Activated naive CD4-positive, alpha-beta T cell treated with anti-CD3 and anti-CD28 coated beads, Interleukin-2, amount 50 U/mL, for 72 hours (primary cell): Measurements from ENCODE around the gene FLYWCH1. TPM values are rescaled to one million over a fixed set of nuclear protein-coding genes. Genes with fewer than 3 reads are reported as not detected.
A peak's percentile ranks its signal among the peaks of the same experiment; 100 is the strongest.

Source experiments
- ATAC-seq, 2 donors: fragments of 150-1000 bp; cut with Tn5 transposase; 2 replicates each; pipeline ENCODE4 v1.10.0; 2021; ENCODE audit warnings: mild to moderate bottlenecking in 2 of 2, moderate library complexity in 2 of 2
- DNase-seq, 2 donors: peaks; one replicate each; pipeline ENCODE4 v3.0.0; 2021 to 2022; ENCODE audit warnings: low spot score in 2 of 2
- H3K27ac Mint-ChIP-seq, 2 donors: one replicate each; pipeline ENCODE4 v1.8.0; 2022; ENCODE audit warnings: mild to moderate bottlenecking in 2 of 2, mixed read lengths in 2 of 2
- H3K36me3 Mint-ChIP-seq, 2 donors: one replicate each; pipeline ENCODE4 v1.8.0; 2022; ENCODE audit warnings: mixed read lengths in 2 of 2
- H3K9me3 Mint-ChIP-seq, 2 donors: one replicate each; pipeline ENCODE4 v1.8.0; 2022; ENCODE audit warnings: mixed read lengths in 2 of 2
- total RNA-seq, 2 donors: library from RNA; stranded (reverse); gene quantifications; one replicate each; pipeline ENCODE4 v1.2.3, GENCODE V29; 2022

The FLYWCH1 gene
- total RNA-seq, 2 donors from 2014 or later, result 28.8 to 55.4 TPM

DNA sequence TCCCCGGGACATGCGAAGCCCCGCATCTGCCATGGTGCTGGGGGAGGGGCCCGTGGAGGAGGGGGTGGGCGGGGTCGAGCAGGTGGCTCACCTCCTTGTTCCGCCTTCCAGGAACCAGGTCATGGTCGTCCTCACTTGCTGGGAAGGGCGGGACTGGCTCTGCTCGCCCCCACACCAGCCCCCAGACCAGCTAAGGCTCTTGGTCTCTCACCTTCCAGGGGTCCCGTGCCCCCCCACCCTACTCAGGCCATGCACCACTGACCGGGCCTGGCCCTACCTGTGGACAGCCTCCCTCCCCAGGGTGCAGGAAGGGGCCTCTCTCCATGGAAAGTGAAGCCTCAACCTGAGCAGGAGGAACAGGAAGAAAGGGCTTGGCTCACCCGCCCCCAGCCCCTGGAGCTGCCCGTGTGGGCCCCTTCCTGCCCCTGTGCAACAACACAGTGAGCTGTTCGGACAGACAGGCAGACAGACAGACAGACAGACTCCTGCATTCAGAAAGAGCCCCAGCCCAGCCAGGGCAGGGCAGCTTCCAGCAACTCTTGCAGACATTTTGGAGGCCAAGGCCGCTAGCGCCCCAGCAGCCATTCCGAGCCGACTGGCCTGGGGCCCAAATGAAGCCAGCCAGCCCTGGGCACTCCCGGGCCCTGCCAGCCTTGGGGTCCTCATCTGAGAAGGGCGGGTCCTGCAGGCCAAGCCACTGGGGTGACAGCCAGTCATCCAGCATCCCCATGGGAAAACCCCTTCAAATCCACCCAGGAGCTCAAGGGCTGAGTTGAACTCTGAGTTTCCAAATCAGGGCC, 44.2 kb downstream of the FLYWCH1 start:
- DNase-seq (no peak), ATAC-seq (peak; percentile 25 to 39)
- Mint-ChIP-seq H3K27ac (no peak overlapping the region), H3K36me3 (no peaks in the 10 kb centered on the region), H3K9me3 (no peaks in the 10 kb centered on the region)

DNA sequence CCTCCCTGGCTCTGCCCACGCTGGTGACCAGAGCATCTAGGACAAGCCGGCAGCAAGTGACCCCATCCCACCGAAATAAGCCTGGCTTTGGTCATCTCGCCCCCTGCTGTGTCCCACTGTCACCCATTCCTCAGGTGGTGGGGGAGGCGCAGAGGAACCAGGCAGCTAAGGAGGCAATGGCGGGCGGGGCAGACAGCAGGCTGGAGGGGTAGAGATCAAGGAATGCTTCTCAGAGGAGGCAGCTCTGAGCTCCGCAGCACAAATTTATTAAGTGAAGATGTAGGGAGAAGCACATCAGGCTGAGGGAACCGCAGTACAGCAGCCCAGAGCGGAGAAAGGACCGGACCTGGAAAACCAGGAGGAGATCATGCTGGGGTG, 44.8 kb downstream of the FLYWCH1 start:
- no peaks in the 10 kb centered on the region for H3K9me3 Mint-ChIP-seq
- no peak overlapping the region for H3K27ac Mint-ChIP-seq
- no peak for DNase-seq
- no peaks in the 10 kb centered on the region for H3K36me3 Mint-ChIP-seq
- ATAC-seq, result no peak

DNA sequence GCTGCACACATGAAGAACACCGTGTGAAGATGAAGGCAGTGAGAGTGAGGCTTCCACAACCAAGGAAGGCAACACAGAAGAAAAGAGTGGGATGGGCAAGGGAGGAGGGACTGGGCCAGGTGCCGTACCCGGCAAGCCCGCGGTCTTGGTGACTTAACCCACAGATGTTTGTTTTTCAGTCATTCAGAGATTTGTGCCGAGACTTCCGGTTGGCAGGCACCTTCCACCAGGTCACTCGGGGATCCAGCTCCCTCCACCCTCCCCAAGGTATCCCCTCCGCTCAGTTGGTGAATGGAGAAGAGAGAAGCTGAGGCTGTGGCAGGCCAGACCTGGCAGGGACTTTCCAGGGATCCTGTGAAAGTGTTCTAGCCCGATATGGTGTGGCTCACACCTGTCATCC, 47.5 kb downstream of the FLYWCH1 start:
- ATAC-seq (no peak), DNase-seq (no peak)
- H3K36me3 Mint-ChIP-seq, result no peaks in the 10 kb centered on the region
- no peaks in the 10 kb centered on the region for H3K9me3 Mint-ChIP-seq
- no peak overlapping the region for H3K27ac Mint-ChIP-seq

DNA sequence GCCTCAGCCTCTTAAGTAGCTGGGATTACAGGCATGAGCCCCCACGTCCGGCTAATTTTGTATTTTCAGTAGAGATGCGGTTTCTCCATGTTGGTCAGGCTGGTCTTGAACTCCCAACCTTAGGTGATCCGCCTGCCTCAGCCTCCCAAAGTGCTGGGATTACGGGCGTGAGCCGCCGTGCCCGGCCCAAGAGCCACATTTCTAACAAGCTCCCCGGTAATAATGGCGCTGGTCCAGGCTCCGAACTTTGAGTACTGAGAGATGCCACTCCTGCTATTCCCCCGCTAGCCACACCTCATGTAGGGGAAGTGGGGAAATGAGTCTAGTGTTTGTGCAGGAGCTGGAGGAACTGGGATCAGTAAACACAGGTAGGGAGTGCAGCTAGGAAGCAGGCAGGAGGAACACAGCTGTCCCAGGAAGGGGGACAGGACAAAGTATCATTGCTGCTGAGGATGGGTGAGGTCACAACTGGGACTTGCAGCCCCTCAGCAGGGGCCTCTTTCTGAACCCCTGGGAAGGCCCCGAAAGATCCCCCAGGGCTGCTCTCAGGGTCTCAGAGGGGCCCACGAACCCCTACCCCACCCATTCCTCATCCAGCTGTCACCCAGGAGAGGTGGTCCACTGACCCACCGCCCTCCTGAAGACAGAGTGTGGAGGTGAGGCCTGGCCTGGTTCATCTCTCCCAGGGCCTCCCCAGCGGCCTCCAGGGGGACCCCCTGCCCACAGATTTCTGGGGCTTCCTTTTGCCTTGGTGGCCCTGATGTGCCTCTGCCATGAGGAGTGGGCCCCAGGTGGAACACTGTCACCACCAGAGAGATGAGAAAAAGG, 48.7 kb downstream of the FLYWCH1 start:
- DNase-seq (no peak), ATAC-seq (no peak)
- no peak overlapping the region for H3K27ac Mint-ChIP-seq
- H3K9me3 Mint-ChIP-seq, result no peaks in the 10 kb centered on the region
- no peaks in the 10 kb centered on the region for H3K36me3 Mint-ChIP-seq

DNA sequence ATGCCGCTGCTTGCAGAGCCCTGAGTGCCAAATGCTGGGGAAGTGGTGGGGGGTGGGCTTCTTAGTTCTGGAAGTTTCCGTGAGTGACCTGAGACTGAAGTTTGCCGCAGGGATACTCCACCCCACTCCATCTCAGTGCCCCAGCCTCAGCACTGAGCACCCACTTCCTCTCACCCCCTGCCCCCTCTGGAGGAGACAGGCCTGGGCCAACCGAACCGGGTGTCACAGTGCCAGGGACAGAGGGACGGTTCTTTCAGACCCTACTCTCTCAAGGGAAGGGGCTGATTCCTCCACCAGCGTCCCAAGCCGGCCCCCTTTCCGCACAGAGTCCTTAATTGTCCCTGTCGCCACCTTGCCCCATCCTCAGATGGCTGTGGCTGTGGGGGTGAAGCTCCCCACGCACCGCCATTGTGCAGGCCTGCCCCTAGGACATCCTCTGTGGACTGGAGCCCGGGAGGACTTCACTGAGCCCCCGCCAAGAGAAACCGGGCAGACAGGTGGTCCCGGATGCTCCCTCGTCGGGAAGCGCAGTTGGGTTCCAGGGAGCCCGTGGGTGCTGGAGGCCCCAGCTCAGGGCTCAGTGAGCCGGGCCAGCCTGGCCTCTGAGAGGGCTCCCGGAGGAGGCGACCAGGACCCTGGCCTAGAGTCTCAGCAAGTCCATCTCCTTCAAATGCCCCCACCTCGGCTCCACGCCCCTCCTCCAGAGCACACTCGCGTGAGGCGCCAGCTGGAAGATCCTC, 50.8 kb downstream of the FLYWCH1 start:
- no peak for ATAC-seq
- H3K27ac Mint-ChIP-seq, result no peak overlapping the region
- no peaks in the 10 kb centered on the region for H3K36me3 Mint-ChIP-seq
- no peaks in the 10 kb centered on the region for H3K9me3 Mint-ChIP-seq
- DNase-seq, result no peak

DNA sequence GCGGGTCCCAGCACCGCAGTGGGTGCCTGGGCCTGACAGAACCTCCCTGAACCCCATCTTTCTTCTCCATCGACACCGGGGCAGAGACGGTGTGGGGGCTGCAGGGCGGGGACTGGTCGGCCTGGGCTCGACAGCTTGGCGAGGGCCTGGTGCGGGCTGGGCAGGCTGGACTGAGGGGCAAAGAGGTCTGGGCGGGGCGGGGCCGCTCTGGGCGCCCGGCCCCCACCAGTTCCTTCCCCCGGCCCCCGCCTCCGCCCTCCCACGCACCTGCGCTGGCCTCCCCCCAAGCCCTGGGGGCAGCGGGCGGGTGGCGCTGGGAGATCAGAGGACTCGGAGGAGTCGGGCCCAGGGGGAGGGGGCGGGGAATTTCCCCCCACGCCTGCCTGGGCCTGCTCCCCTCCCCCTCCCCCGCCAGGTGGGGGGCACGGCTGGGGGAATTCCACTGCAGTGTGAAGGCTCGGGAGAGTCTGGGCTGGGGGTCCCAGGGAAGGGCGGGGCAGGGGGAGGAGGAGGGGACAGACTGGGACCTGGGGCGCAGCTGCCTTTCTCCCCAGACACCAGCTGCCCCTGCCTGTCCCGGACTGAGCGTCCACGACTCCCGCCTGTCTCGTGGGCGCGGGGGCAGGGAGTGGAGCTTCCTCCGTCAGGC, 51.5 kb downstream of the FLYWCH1 start:
- DNase-seq (no peak), ATAC-seq (no peak)
- H3K9me3 Mint-ChIP-seq, result no peaks in the 10 kb centered on the region
- no peak overlapping the region for H3K27ac Mint-ChIP-seq
- peaks cover 0 to 4% of the 10 kb centered on the region in 2 donors for H3K36me3 Mint-ChIP-seq

DNA sequence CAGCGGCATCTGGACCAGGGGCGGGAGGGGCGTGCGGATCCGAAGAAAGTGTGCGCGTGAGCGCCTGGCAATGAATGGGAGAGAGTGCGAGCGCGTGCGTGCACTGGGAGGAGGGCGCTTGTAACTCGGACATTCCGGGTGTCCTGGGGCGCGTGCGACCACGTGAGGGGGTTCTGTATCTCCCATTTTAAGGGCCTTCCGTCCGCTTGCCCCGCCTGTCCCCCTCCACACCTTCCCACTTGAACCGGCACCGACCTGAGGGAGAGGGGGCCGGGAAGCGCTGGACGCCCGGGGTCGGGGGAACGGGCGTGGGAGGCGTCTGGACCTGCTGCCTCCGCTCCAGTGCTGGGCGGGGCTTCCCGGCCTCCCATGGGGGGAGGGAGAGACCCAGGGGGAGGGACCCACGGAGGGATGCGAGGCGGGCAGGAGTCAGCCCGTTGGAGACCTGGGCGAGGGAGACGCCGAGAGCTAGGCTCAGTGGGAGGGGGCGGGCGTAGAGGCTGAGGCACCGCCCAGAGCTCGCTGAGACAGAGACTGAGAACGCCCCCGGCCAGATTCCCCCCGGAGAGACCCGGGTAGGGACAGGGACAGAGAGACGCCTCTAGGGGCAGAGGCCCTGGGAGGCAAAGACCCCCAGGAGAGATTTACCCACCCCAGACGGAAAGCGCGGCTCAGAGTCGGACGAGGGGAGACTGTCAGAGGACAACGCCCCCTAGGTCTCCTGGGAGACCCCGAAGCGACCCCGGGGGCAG, 52.2 kb downstream of the FLYWCH1 start, which contains the start of gene KREMEN2:
Gene KREMEN2, plus strand, starts transcription at position 553 of the 752 bp plus-strand sequence. CDS start 246 bp downstream, outside the sequence.
- Mint-ChIP-seq H3K9me3 (no peaks in the 10 kb centered on the region), H3K27ac (no peak within 1 kb of the TSS), H3K36me3 (peaks cover 0 to 8% of the 10 kb centered on the region in 2 donors)
- ATAC-seq (peak in 1 of 2 donors; percentile 16), DNase-seq (peak; percentile 56 to 62)

DNA sequence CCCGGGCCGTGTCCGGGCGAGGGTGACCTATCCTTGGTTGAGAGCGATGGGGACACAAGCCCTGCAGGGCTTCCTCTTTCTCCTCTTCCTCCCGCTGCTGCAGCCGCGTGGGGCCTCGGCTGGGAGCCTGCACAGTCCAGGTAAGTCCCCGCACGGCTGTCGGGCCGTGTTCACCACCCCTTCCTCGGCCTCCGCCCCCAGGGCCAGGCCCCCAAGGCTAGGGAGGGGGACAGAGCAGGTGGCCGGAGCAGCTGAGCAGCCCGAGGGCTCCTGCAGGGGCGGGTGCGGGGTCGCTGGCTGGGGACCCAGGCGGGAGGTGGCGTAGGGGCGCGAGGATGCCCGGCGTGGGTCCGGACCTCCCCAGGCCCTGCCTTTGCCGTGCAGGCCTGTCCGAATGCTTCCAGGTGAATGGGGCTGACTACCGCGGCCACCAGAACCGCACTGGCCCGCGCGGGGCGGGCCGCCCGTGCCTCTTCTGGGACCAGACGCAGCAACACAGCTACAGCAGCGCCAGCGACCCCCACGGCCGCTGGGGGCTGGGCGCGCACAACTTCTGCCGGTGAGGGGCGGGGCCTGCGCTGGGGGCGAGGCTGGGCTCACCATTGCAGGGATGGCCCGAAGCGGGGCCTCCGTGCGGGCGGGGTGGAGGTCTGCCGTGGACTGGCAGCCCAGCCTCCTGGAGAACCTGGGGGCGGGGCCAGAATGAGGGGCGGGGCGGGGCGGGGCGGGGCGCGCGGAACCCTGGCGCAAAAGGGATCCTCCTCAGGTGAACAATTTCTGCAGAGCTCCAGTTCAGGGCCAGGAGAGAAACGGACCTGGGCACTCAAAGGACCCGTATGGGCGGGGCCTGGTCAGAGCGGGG, 53.0 kb downstream of the FLYWCH1 start:
- peak; percentile 64 to 70 for DNase-seq
- Mint-ChIP-seq H3K9me3 (no peaks in the 10 kb centered on the region), H3K36me3 (peaks cover 0 to 8% of the 10 kb centered on the region in 2 donors), H3K27ac (no peak overlapping the region)
- ATAC-seq, result peak in 1 of 2 donors; percentile 40

DNA sequence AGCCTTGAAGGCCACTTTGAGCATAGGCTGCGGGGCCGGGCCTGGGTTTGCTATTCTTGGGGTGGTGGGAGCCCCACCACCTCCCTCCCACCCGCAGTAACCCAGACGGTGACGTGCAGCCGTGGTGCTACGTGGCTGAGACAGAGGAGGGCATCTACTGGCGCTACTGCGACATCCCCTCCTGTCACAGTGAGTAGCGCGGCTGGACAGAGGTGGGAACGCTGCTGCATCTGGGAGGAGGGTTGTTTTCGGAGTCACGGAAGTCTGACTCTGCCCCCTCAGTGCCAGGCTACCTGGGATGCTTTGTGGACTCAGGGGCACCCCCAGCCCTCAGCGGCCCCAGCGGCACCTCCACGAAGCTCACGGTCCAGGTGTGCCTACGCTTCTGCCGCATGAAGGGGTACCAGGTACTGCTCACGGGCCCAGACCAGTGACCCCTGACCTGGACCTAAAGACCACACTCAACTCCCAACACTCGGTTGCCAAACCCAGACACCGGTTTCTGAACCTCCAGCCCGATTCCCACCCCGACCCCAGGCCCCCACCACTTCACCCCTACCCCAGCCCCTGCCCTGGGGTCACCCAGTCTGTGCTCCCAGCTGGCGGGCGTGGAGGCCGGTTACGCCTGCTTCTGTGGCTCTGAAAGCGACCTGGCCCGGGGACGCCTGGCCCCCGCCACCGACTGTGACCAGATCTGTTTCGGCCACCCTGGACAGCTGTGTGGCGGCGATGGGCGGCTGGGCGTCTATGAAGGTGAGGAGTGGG, 54.5 kb downstream of the FLYWCH1 start:
- Mint-ChIP-seq H3K36me3 (peaks cover 0 to 16% of the 10 kb centered on the region in 2 donors), H3K27ac (no peak overlapping the region), H3K9me3 (no peaks in the 10 kb centered on the region)
- ATAC-seq (no peak), DNase-seq (no peak)

DNA sequence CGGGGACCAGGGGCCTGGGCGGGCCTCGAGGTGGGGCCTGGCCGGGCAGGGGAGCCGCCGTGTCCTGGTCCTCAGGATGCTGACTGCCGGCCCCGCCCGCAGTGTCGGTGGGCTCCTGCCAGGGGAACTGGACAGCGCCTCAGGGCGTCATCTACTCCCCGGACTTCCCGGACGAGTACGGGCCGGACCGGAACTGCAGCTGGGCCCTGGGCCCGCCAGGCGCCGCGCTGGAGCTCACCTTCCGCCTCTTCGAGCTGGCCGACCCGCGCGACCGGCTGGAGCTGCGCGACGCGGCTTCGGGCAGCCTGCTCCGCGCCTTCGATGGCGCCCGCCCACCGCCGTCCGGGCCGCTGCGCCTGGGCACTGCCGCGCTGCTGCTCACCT, 55.1 kb downstream of the FLYWCH1 start:
- H3K27ac Mint-ChIP-seq, result no peak overlapping the region
- H3K9me3 Mint-ChIP-seq, result no peaks in the 10 kb centered on the region
- H3K36me3 Mint-ChIP-seq, result peaks cover 0 to 16% of the 10 kb centered on the region in 2 donors
- DNase-seq, result no peak
- no peak for ATAC-seq

DNA sequence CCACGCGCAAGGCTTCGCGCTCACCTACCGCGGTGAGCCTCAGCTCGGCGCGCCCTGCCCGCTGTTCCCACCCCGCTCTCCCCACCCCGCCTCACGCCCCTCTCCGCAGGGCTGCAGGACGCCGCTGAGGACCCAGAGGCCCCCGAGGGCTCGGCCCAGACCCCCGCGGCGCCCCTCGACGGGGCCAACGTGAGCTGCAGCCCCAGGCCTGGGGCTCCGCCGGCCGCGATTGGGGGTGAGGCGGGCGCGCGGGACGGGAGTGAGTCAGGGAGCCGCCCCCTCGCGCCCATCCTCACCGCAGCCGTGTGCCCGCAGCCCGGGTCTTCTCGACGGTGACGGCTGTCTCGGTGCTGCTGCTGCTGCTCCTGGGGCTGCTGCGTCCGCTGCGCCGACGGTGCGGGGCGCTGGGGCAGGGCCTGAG, 55.5 kb downstream of the FLYWCH1 start:
- Mint-ChIP-seq H3K9me3 (no peaks in the 10 kb centered on the region), H3K27ac (no peak overlapping the region), H3K36me3 (peaks cover 0 to 19% of the 10 kb centered on the region in 2 donors)
- DNase-seq (no peak), ATAC-seq (no peak)

DNA sequence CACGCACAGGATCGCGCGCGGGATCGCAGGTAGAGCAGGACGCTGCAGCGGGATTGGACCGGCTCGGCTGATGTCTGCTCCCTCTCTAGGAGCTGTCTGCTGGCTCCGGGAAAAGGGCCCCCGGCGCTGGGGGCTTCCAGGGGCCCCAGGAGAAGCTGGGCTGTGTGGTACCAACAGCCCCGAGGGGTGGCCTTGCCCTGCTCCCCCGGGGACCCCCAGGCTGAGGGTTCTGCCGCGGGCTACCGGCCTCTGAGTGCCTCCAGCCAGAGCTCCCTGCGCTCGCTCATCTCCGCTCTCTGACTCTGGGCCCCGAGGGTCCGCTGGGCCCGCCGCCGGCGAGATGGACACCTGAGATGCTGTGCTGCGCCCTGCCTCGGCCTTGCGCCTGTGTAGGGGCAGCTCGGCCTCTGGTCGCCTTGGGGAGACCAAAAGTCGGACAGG, 56.0 kb downstream of the FLYWCH1 start:
- Mint-ChIP-seq H3K27ac (no peak overlapping the region), H3K9me3 (no peaks in the 10 kb centered on the region), H3K36me3 (peaks cover 0 to 24% of the 10 kb centered on the region in 2 donors)
- DNase-seq (no peak), ATAC-seq (no peak)

DNA sequence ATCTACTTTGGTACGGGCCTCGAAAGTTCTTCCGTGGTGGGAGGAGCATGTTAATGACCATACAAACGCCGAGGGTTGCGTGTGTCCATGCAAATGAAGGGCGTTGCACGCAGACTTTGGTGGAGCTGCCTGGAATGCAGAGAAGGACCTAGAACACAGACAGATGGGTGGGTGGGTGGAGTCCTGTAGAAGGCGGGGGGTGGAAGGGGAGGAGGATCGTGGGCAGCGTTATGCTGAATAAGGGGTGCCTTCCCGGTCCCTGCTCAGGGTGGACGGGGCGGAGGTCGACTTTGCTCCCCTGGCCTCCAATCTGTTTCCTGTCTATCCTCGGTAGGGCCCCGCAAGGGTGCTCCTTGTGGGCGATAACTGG, 56.6 kb downstream of the FLYWCH1 start:
- DNase-seq (no peak), ATAC-seq (no peak)
- Mint-ChIP-seq H3K27ac (peak overlapping the region in 1 of 2 donors; percentile 59), H3K9me3 (no peaks in the 10 kb centered on the region), H3K36me3 (peaks cover 0 to 24% of the 10 kb centered on the region in 2 donors)

DNA sequence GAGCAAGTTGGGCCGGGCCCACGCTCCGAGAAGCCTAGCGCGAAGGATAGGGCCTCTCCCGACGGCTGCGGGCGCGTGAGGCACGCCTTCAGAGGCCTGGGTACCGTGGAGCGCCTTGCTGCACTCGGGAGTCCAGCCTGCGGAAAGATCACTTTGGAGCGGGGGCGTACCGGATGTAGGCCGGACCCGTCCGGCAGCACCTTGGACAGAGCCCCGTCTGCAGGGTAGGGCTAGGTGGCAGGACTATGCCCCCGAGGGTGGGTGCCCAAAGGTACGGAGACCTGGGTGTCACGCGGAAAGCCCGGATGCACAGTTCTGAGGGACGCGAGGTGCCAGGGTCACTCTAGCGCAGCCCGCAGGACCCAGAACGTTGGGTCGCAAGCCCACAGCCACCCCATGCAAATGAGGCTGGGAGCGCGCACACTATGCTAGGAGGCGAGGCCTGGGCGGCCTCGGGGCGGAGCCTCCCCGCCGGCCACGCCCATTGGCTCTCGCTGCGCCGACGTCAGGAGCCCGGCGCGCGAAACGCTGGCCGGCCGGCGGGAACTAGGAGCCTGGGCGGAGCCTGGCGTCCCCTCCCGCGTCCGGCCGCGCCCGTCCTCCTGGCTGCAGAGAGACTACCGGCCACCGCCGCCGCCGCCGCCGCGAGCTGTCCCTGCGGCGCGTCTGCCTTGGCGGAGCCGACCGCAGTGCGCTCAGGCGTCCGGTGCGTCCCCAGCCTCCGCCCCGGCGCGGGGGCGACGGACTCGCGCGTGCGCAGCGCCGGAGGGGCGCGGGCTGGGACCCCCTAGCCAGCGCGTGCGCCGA, 57.2 kb downstream of the FLYWCH1 start, which contains the start of gene PAQR4:
Gene PAQR4, plus strand, starts transcription at position 611 of the 807 bp plus-strand sequence. CDS start 327 bp downstream, outside the sequence.
- Mint-ChIP-seq H3K27ac (peak within 1 kb of the TSS in 1 of 2 donors; percentile 65), H3K36me3 (peaks cover 0 to 24% of the 10 kb centered on the region in 2 donors), H3K9me3 (no peaks in the 10 kb centered on the region)
- DNase-seq (peak; percentile 93 to 94), ATAC-seq (peak; percentile 81)
